Memory B cell (primary cell): ENCODE data around the gene BTBD16.

Source experiments
- ATAC-seq: fragments of 150-1000 bp; cut with Tn5 transposase; 2 replicates; pipeline ENCODE4 v1.10.0; 2021; ENCODE audit warnings: low read depth, mild to moderate bottlenecking, moderate library complexity
- DNase-seq, 2 donors: peaks; one replicate each; pipeline ENCODE4 v3.0.0; 2022; ENCODE audit warnings: low spot score in 2 of 2
- H3K27ac Mint-ChIP-seq: one replicate; pipeline ENCODE4 v1.8.0; 2022; ENCODE audit warnings: mild to moderate bottlenecking, moderate library complexity, mixed read lengths
- H3K27me3 Mint-ChIP-seq: one replicate; pipeline ENCODE4 v1.8.0; 2022; ENCODE audit warnings: mixed read lengths
- H3K36me3 Mint-ChIP-seq: one replicate; pipeline ENCODE4 v1.8.0; 2022; ENCODE audit warnings: mild to moderate bottlenecking, mixed read lengths
- H3K4me1 Mint-ChIP-seq: one replicate; pipeline ENCODE4 v1.8.0; 2022; ENCODE audit warnings: mixed read lengths
- H3K4me3 Mint-ChIP-seq: one replicate; pipeline ENCODE4 v1.8.0; 2022; ENCODE audit warnings: mild to moderate bottlenecking, moderate library complexity, mixed read lengths
- H3K9me3 Mint-ChIP-seq: one replicate; pipeline ENCODE4 v1.8.0; 2022; ENCODE audit warnings: mixed read lengths

BTBD16 gene

DNA sequence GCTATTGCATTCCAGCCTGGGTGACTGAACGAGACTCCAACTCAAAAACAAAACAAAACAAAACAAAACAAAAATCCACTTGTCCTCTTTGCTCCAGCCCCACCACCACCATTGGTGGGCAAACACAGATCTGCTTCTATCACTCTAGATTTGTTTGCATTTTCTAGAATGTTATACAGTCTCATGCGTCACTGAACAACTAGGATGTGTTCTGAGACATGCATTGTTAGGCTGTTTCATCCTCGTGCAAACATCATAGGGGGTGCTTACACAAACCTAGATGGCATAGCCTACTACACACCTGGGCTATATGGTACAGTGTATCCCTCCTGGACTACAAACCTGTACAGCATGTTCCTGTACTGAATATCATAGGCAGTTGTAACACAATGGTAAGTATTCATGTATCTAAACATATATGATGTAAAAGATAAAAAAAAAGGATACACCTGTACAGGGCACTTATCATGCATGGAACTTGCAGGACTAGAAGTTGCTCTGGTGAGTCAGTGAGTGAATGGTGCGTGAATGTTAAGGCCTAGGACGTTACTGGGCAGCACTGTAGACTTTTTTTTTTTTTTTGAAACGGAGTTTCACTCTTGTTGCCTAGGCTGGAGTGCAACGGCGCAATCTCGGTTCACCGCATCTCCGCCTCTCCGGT, 45.3 kb downstream of the BTBD16 start:
- Mint-ChIP-seq H3K9me3 (peaks cover 4% of the 10 kb centered on the region), H3K4me3 (no peak overlapping the region), H3K27me3 (peaks cover 8% of the 10 kb centered on the region), H3K4me1 (no peaks in the 10 kb centered on the region), H3K27ac (no peak overlapping the region), H3K36me3 (no peaks in the 10 kb centered on the region)
- ATAC-seq, result no peak
- DNase-seq, result no peak

DNA sequence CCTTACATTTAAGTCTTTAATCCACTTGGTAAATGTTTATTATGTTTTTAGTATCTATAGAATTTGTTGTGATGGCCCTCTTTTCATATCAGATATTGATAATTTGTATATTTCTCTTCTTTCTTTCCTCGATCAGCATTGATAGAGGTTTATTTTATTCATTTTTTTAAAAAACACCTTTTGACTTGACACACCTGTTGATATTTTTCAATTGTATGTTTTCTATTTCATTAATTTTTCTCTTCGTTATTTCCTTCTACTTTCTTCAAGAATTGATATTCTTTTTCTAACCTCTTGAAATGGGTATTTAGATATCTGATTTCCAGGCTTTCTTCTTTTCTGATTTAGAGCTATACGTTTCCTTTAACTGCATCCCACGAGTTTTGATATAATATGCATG, 50.9 kb downstream of the BTBD16 start:
- H3K27me3 Mint-ChIP-seq, result peaks cover 17% of the 10 kb centered on the region
- no peaks in the 10 kb centered on the region for H3K4me1 Mint-ChIP-seq
- peaks cover 4% of the 10 kb centered on the region for H3K9me3 Mint-ChIP-seq
- H3K36me3 Mint-ChIP-seq, result no peaks in the 10 kb centered on the region
- H3K27ac Mint-ChIP-seq, result no peak overlapping the region
- no peak for DNase-seq
- no peak overlapping the region for H3K4me3 Mint-ChIP-seq
- ATAC-seq, result no peak

DNA sequence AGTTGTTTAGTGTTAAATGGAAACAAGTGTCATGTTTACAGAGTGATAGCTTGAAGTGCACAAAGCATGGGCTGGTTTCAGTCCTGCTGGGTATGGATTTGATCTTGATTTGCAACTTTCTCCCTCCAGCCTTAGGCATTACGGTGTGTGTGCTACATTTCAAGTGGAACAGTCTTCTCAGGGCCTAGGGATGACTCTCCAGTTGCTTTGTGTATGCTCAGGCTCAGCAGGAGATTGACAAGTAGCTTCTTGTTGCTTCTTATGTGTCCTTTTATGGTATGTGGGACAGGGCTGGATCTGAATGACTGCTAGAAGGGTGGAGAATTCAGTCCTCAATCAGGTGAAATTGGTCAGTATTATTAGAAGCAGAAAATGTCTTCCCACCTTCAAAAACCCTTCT, 52.1 kb downstream of the BTBD16 start:
- no peak for ATAC-seq
- H3K36me3 Mint-ChIP-seq, result no peaks in the 10 kb centered on the region
- H3K27ac Mint-ChIP-seq, result no peak overlapping the region
- H3K4me1 Mint-ChIP-seq, result no peaks in the 10 kb centered on the region
- DNase-seq, result no peak
- H3K27me3 Mint-ChIP-seq, result peaks cover 17% of the 10 kb centered on the region
- H3K9me3 Mint-ChIP-seq, result peaks cover 4% of the 10 kb centered on the region
- no peak overlapping the region for H3K4me3 Mint-ChIP-seq

DNA sequence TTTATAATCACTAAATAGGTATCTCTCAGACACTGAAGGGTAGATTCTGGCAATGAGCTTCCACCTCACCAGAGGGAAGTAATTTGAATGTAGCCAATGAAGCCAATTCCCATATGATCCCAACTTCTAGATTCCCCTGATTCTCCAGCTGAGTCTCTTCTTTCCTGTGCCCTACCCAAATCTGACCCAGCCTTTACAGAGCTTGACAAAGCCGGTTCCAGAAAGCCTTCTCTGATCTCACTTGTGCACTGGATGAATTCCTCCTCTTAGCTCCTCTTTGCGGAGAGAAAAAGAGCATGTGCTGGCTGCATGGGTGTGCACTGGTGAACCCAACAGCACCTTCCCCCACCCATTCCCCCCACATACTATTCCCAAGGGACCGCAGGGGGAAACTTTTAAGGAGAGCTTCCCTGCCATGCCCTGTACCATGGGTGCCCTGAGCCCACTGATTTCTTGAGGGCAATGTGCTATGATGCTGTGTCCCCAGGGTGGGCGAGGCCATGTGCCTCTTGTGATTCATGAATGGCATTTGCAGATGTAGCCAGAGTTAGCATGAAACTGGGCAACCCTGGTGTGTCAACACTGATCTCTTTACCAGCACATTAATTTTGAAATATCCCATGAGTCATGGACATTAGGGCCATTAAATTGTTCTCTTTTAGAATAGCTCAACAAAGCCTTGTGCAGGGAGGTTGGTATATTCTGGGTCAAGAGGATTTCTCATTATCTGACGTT, 53.0 kb downstream of the BTBD16 start:
- Mint-ChIP-seq H3K27me3 (peaks cover 17% of the 10 kb centered on the region), H3K36me3 (no peaks in the 10 kb centered on the region), H3K27ac (no peak overlapping the region), H3K4me3 (no peak overlapping the region), H3K9me3 (peaks cover 4% of the 10 kb centered on the region), H3K4me1 (no peaks in the 10 kb centered on the region)
- DNase-seq (no peak), ATAC-seq (no peak)

DNA sequence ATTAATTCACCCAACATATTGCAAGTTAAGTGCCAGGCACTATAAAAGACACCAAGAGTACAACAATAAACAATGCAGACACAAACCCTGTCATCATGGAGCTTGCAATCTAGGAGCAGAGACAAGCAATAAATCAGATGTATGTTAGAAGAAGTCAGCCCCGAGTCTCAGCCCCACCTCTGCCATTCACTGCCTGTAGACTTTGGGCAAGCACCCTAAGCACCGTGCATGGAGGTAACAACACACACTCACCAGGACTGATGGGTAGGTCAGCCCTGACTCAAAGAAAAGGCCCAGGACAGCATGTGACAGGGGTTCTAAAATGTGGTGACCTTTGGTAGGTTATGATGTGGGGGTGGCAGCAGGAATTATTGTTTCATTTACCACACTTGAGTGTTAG, 54.1 kb downstream of the BTBD16 start:
- H3K27me3 Mint-ChIP-seq, result peaks cover 21% of the 10 kb centered on the region
- no peak for ATAC-seq
- H3K9me3 Mint-ChIP-seq, result peaks cover 3% of the 10 kb centered on the region
- H3K4me3 Mint-ChIP-seq, result no peak overlapping the region
- no peak overlapping the region for H3K27ac Mint-ChIP-seq
- no peaks in the 10 kb centered on the region for H3K4me1 Mint-ChIP-seq
- DNase-seq, result no peak
- H3K36me3 Mint-ChIP-seq, result no peaks in the 10 kb centered on the region

DNA sequence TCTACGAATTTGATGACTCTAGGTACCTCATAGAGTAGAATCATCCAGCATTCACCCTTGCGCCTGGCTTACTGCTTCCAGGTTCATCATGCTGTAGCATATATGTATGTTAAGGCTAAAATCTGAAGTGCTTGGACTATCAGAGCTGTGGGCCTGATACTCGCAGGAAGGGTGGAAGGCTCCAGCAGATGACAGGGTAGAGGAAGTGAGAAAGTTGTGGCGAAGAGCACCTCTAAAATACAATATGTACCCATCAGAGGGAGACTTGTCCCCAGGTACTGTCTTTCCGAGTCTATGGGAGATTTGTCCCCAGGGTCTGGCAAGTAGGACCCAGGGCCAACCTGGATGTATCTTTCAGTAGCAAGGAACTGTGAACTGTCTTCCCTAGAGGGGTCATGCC, 55.3 kb downstream of the BTBD16 start:
- H3K36me3 Mint-ChIP-seq, result no peaks in the 10 kb centered on the region
- no peak overlapping the region for H3K4me3 Mint-ChIP-seq
- DNase-seq (no peak), ATAC-seq (no peak)
- peaks cover 19% of the 10 kb centered on the region for H3K27me3 Mint-ChIP-seq
- no peaks in the 10 kb centered on the region for H3K4me1 Mint-ChIP-seq
- no peak overlapping the region for H3K27ac Mint-ChIP-seq
- H3K9me3 Mint-ChIP-seq, result no peaks in the 10 kb centered on the region

DNA sequence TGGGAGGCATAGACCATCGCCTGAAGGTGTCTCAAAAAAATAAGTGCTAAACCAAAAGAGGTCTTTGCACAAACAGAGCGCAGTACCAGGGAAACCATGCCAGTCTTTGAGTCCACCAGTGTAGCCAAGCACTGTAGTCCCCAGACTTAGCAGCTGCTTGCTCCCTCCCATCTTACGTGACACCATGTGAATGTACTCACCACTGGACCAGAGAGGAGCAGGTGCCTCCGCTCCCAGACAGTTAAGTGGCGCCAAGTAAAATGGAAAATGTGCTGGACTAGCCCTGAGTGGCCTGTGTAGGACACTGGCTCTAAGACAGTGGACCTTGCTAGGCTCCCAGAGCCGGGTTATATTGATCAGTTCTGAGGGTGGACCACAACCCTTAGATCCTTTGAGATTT, 55.7 kb downstream of the BTBD16 start:
- H3K9me3 Mint-ChIP-seq, result no peaks in the 10 kb centered on the region
- H3K4me1 Mint-ChIP-seq, result no peaks in the 10 kb centered on the region
- no peak overlapping the region for H3K4me3 Mint-ChIP-seq
- H3K27ac Mint-ChIP-seq, result no peak overlapping the region
- no peaks in the 10 kb centered on the region for H3K36me3 Mint-ChIP-seq
- peaks cover 19% of the 10 kb centered on the region for H3K27me3 Mint-ChIP-seq
- ATAC-seq (no peak), DNase-seq (no peak)

DNA sequence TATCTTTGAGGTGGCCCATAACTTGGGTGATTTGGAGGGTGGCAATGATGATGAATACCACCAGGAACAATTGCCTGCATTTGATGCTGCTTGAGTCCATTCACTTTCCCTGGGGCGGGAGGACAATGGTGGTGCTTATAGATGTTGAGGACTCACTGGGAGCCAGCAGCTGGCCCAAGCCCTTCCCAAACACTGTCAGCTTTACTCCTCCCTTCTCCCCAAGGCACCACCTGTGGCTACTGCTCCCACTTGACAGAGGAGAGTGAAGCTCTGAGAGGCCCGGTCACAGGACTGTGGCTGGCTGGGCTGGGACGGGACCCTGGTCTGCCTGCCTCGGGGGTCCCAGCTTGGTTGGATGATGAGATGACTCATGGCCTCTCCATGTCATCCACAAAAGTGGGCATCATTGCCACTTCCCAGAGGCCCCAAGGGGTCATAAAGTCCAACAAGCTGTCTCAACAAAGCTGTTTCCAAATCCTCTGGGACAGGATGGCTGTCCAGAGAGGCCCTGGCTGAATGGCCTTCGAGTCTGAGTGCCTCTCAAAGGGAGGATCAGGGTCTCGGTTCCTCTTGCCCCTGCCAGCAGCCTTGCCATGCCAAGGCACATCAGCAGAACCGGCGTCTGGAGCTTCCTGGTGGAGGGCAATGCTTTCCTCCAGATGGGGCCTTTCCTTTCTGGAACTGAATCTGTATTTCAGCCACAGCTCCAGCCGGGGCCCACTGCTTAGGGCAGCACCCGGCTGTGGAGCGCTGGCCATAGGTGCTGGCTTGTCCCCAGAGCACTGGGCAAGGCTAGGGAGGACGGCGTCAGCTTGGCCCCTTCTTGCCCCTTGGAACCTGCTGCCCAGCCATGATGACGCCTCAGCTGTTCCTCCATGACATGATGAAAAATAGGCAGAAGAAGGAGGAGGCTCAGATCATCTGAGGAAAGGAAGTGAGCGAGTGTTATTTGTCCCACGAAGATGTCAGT, 56.4 kb downstream of the BTBD16 start:
- Mint-ChIP-seq H3K27ac (no peak overlapping the region), H3K4me3 (no peak overlapping the region), H3K27me3 (peaks cover 19% of the 10 kb centered on the region), H3K9me3 (no peaks in the 10 kb centered on the region), H3K36me3 (no peaks in the 10 kb centered on the region), H3K4me1 (no peaks in the 10 kb centered on the region)
- DNase-seq (no peak), ATAC-seq (no peak)

DNA sequence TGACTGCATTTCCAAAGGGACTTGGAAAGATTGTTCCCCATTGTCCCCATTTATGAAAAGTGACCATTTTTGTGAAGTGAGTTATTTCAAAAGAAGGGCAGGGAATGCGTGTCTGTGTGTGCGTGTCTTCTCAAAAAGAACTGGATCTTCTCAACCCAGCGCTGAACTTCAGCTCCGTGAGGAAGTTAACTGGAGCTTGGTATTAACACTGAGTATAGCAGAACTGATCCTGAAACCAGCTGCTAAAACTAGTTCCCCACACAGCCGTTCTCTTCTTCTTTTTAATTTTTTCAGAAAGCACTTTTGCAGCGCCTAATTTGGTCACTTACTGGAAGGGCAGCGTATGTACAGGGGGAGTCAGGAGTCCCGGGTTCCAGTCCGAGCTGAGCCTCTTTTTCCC, 57.6 kb downstream of the BTBD16 start:
- no peak overlapping the region for H3K4me3 Mint-ChIP-seq
- H3K36me3 Mint-ChIP-seq, result no peaks in the 10 kb centered on the region
- DNase-seq (no peak), ATAC-seq (peak; percentile 53)
- H3K27ac Mint-ChIP-seq, result no peak overlapping the region
- H3K9me3 Mint-ChIP-seq, result no peaks in the 10 kb centered on the region
- H3K27me3 Mint-ChIP-seq, result peaks cover 22% of the 10 kb centered on the region
- H3K4me1 Mint-ChIP-seq, result no peaks in the 10 kb centered on the region

DNA sequence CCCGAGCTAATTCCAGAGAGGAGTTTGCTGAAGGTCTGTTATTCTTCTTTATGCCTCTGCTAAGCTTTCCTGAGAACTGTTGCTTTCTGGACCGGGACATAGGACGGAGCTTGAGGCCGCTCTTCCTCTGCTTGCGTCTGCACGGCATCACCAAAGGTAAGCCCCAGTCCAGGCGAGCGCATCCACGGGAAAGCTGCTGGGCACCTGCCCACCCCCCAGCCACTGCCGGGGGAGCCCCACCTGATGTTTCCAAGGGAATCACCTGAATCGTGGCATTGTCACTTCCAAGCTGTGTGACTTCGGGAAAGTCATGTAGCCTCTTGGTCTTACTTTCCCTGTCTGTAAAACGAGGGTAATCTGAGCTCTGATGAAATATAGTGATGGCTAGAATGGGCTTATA, 58.3 kb downstream of the BTBD16 start:
- no peaks in the 10 kb centered on the region for H3K4me1 Mint-ChIP-seq
- ATAC-seq (no peak), DNase-seq (no peak)
- H3K36me3 Mint-ChIP-seq, result no peaks in the 10 kb centered on the region
- H3K27ac Mint-ChIP-seq, result no peak overlapping the region
- no peaks in the 10 kb centered on the region for H3K9me3 Mint-ChIP-seq
- peaks cover 21% of the 10 kb centered on the region for H3K27me3 Mint-ChIP-seq
- H3K4me3 Mint-ChIP-seq, result no peak overlapping the region

DNA sequence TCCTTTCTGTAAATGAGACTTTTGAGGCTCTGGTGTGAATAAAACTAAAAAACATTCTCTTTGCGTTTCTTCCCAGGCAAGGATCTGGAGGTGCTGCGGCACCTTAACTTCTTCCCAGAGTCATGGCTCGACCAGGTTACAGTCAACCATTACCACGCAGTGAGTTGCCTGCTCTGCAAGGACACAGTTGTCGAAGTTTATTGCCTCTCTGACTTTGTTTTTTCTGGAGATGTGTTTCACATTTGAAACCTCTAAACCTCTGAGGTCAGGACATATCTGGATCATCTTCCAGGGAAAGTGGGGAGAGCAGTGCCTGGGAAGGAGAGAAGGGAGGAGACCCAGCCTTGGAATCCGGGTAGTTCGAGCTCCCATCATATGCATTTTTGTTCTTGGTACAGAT, 60.0 kb downstream of the BTBD16 start:
- H3K9me3 Mint-ChIP-seq, result no peaks in the 10 kb centered on the region
- no peak overlapping the region for H3K27ac Mint-ChIP-seq

DNA sequence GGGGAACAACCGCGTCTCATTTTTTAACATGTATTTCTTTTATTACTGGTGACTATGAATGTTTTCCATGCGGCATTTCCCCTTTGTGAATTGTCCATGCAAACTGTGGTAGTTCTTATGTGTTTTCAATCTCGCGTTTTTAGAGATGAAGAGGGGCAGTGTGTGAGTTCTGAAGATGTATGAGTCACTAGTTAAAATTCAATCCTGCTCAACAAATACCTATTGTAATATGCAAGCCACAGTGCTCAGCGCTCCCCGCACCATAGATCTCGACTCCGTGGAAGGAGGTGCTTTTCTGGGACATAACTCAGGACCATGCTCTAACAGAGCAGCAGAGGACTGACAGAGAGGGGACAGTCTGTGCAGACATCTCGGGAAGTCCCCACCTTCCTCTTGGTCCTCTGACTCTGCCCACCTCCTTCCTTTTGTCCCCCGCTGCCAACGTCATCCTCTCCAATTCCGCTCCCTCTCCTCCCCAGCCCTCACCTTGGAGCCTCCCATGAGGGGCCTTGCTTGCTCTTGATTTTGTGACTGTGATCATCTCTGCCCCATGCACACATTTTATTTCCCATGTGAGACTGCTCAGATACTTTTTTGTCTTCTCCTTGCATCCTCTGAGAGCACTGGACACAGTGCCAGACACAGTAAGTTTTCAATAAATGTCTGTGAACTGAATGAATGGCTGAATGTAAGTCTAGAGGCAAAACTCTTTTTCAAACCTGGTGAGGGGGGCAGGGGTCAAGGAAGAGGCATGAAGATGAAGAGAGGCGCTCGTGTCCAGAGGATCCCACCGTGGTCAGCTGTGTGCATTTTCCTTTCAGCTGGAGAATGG, 60.7 kb downstream of the BTBD16 start:
- Mint-ChIP-seq H3K27me3 (peaks cover 18% of the 10 kb centered on the region), H3K27ac (no peak overlapping the region), H3K36me3 (no peaks in the 10 kb centered on the region), H3K4me1 (no peaks in the 10 kb centered on the region), H3K9me3 (no peaks in the 10 kb centered on the region), H3K4me3 (no peak overlapping the region)
- DNase-seq, result no peak
- ATAC-seq, result no peak

More for the DNA sequence above, 60.0 kb downstream of the BTBD16 start:
- Mint-ChIP-seq H3K36me3 (no peaks in the 10 kb centered on the region), H3K4me1 (no peaks in the 10 kb centered on the region), H3K27me3 (peaks cover 15% of the 10 kb centered on the region), H3K4me3 (no peak overlapping the region)
- DNase-seq (no peak), ATAC-seq (no peak)

DNA sequence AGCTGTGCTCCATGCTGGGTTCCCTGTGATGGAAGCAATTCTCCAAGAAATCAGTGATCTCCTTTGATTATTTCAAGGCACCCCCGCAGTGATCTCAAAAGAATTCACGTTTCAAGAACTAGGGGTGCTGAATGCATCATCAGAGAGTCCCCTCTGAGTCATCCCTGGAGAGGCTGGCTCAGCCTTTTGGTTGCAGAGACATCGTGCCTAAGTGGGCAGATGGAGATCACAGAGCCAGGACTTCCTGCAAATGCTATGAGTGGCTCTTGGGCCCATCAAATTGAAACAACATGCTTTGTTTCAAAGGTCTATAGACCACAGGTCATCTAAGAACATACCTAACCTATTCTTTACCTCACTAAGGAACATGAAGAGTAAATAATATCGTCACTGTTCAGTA, 61.9 kb downstream of the BTBD16 start:
- Mint-ChIP-seq H3K27ac (no peak overlapping the region), H3K4me1 (no peaks in the 10 kb centered on the region), H3K4me3 (no peak overlapping the region), H3K27me3 (peaks cover 18% of the 10 kb centered on the region), H3K36me3 (no peaks in the 10 kb centered on the region), H3K9me3 (no peaks in the 10 kb centered on the region)
- ATAC-seq (no peak), DNase-seq (no peak)
